Measurements from ENCODE around the gene SYTL1.

Gene SYTL1

GRCh38 chr1:27366113-27366410 is 24.2 kb downstream of the SYTL1 start:
- Histone ChIP-seq H3K23ac (ENCODE audit: low read length) (no peak overlapping the region), H3K27ac (ENCODE audit: low read depth, low read length) (peak overlapping the region; percentile 79), H3K4me2 (ENCODE audit: low read length) (peak overlapping the region; percentile 96), H4K8ac (ENCODE audit: low read depth, low read length) (no peak overlapping the region), H3K79me2 (ENCODE audit: control insufficient read depth, insufficient read depth, low read length) (no peaks in the 10 kb centered on the region), H2AK5ac (ENCODE audit: low read length) (no peak overlapping the region), H2BK15ac (replicated peaks; ENCODE audit: low read depth) (no peak overlapping the region), H2BK5ac (ENCODE audit: low read length) (no peak overlapping the region), H3K4me3 (ENCODE audit: low read length) (peak overlapping the region; percentile 53), H3K9ac (ENCODE audit: low read length) (peak overlapping the region; percentile 89), H3K36me3 (ENCODE audit: control insufficient read depth, insufficient read depth, low read length) (no peaks in the 10 kb centered on the region), H3K4ac (ENCODE audit: low read depth, low read length) (peak overlapping the region; percentile 50), H3K79me1 (ENCODE audit: low read length) (no peaks in the 10 kb centered on the region), H3K56ac (ENCODE audit: low read length) (peak overlapping the region; percentile 62), H3K18ac (ENCODE audit: low read length) (peak overlapping the region; percentile 54), H4K5ac (ENCODE audit: low read length) (no peak overlapping the region), H3K27me3 (ENCODE audit: insufficient read depth, low read length, poor library complexity) (no peaks in the 10 kb centered on the region), H2BK120ac (ENCODE audit: low read depth, low read length) (no peak overlapping the region), H3K4me1 (ENCODE audit: control insufficient read depth, low read depth, low read length) (peaks cover 3% of the 10 kb centered on the region)
- no CpG with 5 or more reads among the region's 30 CpGs for WGBS (ENCODE audit: extremely low coverage, insufficient coverage, low lambda C conversion rate)
- peak; percentile 91 for DNase-seq

GRCh38 chr1:27366411-27367159 is 24.8 kb downstream of the SYTL1 start, which contains the start of gene MAP3K6:
Gene MAP3K6, minus strand, starts transcription at chr1:27366961. Its CDS starts 364 bp downstream, at chr1:27366597.
- H2BK5ac ChIP-seq (ENCODE audit: low read length): no peak within 1 kb of the TSS
- peak within 1 kb of the TSS; percentile 62 for H3K56ac ChIP-seq (ENCODE audit: low read length)
- H4K8ac ChIP-seq (ENCODE audit: low read depth, low read length): peak within 1 kb of the TSS; percentile 16
- H3K18ac ChIP-seq (ENCODE audit: low read length): peak within 1 kb of the TSS; percentile 61
- peak within 1 kb of the TSS; percentile 96 for H3K4me2 ChIP-seq (ENCODE audit: low read length)
- H3K9ac ChIP-seq (ENCODE audit: low read length): peak within 1 kb of the TSS; percentile 89
- no peak within 1 kb of the TSS for H3K23ac ChIP-seq (ENCODE audit: low read length)
- no peaks in the 10 kb centered on the region for H3K27me3 ChIP-seq (ENCODE audit: insufficient read depth, low read length, poor library complexity)
- peak within 1 kb of the TSS; percentile 79 for H3K27ac ChIP-seq (ENCODE audit: low read depth, low read length)
- H3K79me2 ChIP-seq (ENCODE audit: control insufficient read depth, insufficient read depth, low read length): no peaks in the 10 kb centered on the region
- H3K4me1 ChIP-seq (ENCODE audit: control insufficient read depth, low read depth, low read length): peaks cover 3% of the 10 kb centered on the region
- H3K4ac ChIP-seq (ENCODE audit: low read depth, low read length): peak within 1 kb of the TSS; percentile 64
- no CpG with 5 or more reads among the region's 67 CpGs for WGBS (ENCODE audit: extremely low coverage, insufficient coverage, low lambda C conversion rate)
- no peak within 1 kb of the TSS for H2AK5ac ChIP-seq (ENCODE audit: low read length)
- no peak within 1 kb of the TSS for H4K5ac ChIP-seq (ENCODE audit: low read length)
- peak within 1 kb of the TSS; percentile 77 for H3K4me3 ChIP-seq (ENCODE audit: low read length)
- no peaks in the 10 kb centered on the region for H3K79me1 ChIP-seq (ENCODE audit: low read length)
- no peak within 1 kb of the TSS for H2BK15ac ChIP-seq (replicated peaks; ENCODE audit: low read depth)
- H3K36me3 ChIP-seq (ENCODE audit: control insufficient read depth, insufficient read depth, low read length): no peaks in the 10 kb centered on the region
- no peak within 1 kb of the TSS for H2BK120ac ChIP-seq (ENCODE audit: low read depth, low read length)
- DNase-seq: peak; percentile 91

- no peak overlapping the region for H4K8ac ChIP-seq (ENCODE audit: low read depth, low read length)
- H3K4me2 ChIP-seq (ENCODE audit: low read length): peak overlapping the region; percentile 96
- H3K4ac ChIP-seq (ENCODE audit: low read depth, low read length): no peak overlapping the region
- no peak overlapping the region for H2BK5ac ChIP-seq (ENCODE audit: low read length)
- H3K9ac ChIP-seq (ENCODE audit: low read length): peak overlapping the region; percentile 89
- no peak overlapping the region for H2BK120ac ChIP-seq (ENCODE audit: low read depth, low read length)
- H3K23ac ChIP-seq (ENCODE audit: low read length): no peak overlapping the region
- no peaks in the 10 kb centered on the region for H3K79me2 ChIP-seq (ENCODE audit: control insufficient read depth, insufficient read depth, low read length)
- no peak overlapping the region for H3K4me3 ChIP-seq (ENCODE audit: low read length)
- H3K4me1 ChIP-seq (ENCODE audit: control insufficient read depth, low read depth, low read length): peaks cover 3% of the 10 kb centered on the region
- DNase-seq: no peak
- no peaks in the 10 kb centered on the region for H3K36me3 ChIP-seq (ENCODE audit: control insufficient read depth, insufficient read depth, low read length)
- H3K18ac ChIP-seq (ENCODE audit: low read length): no peak overlapping the region
- no peak overlapping the region for H2AK5ac ChIP-seq (ENCODE audit: low read length)
- peak overlapping the region; percentile 62 for H3K56ac ChIP-seq (ENCODE audit: low read length)
- no CpG with 5 or more reads among the region's 8 CpGs for WGBS (ENCODE audit: extremely low coverage, insufficient coverage, low lambda C conversion rate)
- H3K27ac ChIP-seq (ENCODE audit: low read depth, low read length): no peak overlapping the region
- no peak overlapping the region for H4K5ac ChIP-seq (ENCODE audit: low read length)
- no peak overlapping the region for H2BK15ac ChIP-seq (replicated peaks; ENCODE audit: low read depth)
- H3K79me1 ChIP-seq (ENCODE audit: low read length): no peaks in the 10 kb centered on the region
- no peaks in the 10 kb centered on the region for H3K27me3 ChIP-seq (ENCODE audit: insufficient read depth, low read length, poor library complexity)
Observed at GRCh38 chr1:27367160-27367650, 25.4 kb downstream of the SYTL1 start.

- no CpG with 5 or more reads among the region's 13 CpGs for WGBS (ENCODE audit: extremely low coverage, insufficient coverage, low lambda C conversion rate)
- no peak overlapping the region for H4K8ac ChIP-seq (ENCODE audit: low read depth, low read length)
- H3K79me1 ChIP-seq (ENCODE audit: low read length): no peaks in the 10 kb centered on the region
- H4K5ac ChIP-seq (ENCODE audit: low read length): no peak overlapping the region
- no peak overlapping the region for H3K9ac ChIP-seq (ENCODE audit: low read length)
- H2BK5ac ChIP-seq (ENCODE audit: low read length): no peak overlapping the region
- no peaks in the 10 kb centered on the region for H3K27me3 ChIP-seq (ENCODE audit: insufficient read depth, low read length, poor library complexity)
- no peak overlapping the region for H3K23ac ChIP-seq (ENCODE audit: low read length)
- H3K4me1 ChIP-seq (ENCODE audit: control insufficient read depth, low read depth, low read length): peaks cover 3% of the 10 kb centered on the region
- H3K79me2 ChIP-seq (ENCODE audit: control insufficient read depth, insufficient read depth, low read length): no peaks in the 10 kb centered on the region
- no peak overlapping the region for H2AK5ac ChIP-seq (ENCODE audit: low read length)
- DNase-seq: peak; percentile 49
- no peak overlapping the region for H3K56ac ChIP-seq (ENCODE audit: low read length)
- H3K18ac ChIP-seq (ENCODE audit: low read length): no peak overlapping the region
- H3K4me3 ChIP-seq (ENCODE audit: low read length): no peak overlapping the region
- H3K4me2 ChIP-seq (ENCODE audit: low read length): no peak overlapping the region
- no peak overlapping the region for H2BK15ac ChIP-seq (replicated peaks; ENCODE audit: low read depth)
- no peak overlapping the region for H3K4ac ChIP-seq (ENCODE audit: low read depth, low read length)
- no peak overlapping the region for H2BK120ac ChIP-seq (ENCODE audit: low read depth, low read length)
- H3K27ac ChIP-seq (ENCODE audit: low read depth, low read length): no peak overlapping the region
- no peaks in the 10 kb centered on the region for H3K36me3 ChIP-seq (ENCODE audit: control insufficient read depth, insufficient read depth, low read length)
Observed at GRCh38 chr1:27368869-27369582, 27.2 kb downstream of the SYTL1 start.

- no peak overlapping the region for H3K4me2 ChIP-seq (ENCODE audit: low read length)
- no peak overlapping the region for H3K23ac ChIP-seq (ENCODE audit: low read length)
- H3K4me1 ChIP-seq (ENCODE audit: control insufficient read depth, low read depth, low read length): no peaks in the 10 kb centered on the region
- H3K36me3 ChIP-seq (ENCODE audit: control insufficient read depth, insufficient read depth, low read length): no peaks in the 10 kb centered on the region
- no peak overlapping the region for H3K4me3 ChIP-seq (ENCODE audit: low read length)
- no peak overlapping the region for H4K8ac ChIP-seq (ENCODE audit: low read depth, low read length)
- no peak overlapping the region for H2BK120ac ChIP-seq (ENCODE audit: low read depth, low read length)
- H2BK15ac ChIP-seq (replicated peaks; ENCODE audit: low read depth): no peak overlapping the region
- no CpG with 5 or more reads among the region's 19 CpGs for WGBS (ENCODE audit: extremely low coverage, insufficient coverage, low lambda C conversion rate)
- no peak for DNase-seq
- no peak overlapping the region for H4K5ac ChIP-seq (ENCODE audit: low read length)
- H3K56ac ChIP-seq (ENCODE audit: low read length): no peak overlapping the region
- no peaks in the 10 kb centered on the region for H3K79me2 ChIP-seq (ENCODE audit: control insufficient read depth, insufficient read depth, low read length)
- H3K4ac ChIP-seq (ENCODE audit: low read depth, low read length): no peak overlapping the region
- H2BK5ac ChIP-seq (ENCODE audit: low read length): no peak overlapping the region
- H3K27ac ChIP-seq (ENCODE audit: low read depth, low read length): no peak overlapping the region
- H3K9ac ChIP-seq (ENCODE audit: low read length): no peak overlapping the region
- no peak overlapping the region for H2AK5ac ChIP-seq (ENCODE audit: low read length)
- no peak overlapping the region for H3K18ac ChIP-seq (ENCODE audit: low read length)
- H3K27me3 ChIP-seq (ENCODE audit: insufficient read depth, low read length, poor library complexity): no peaks in the 10 kb centered on the region
- H3K79me1 ChIP-seq (ENCODE audit: low read length): no peaks in the 10 kb centered on the region
Observed at GRCh38 chr1:27372022-27372807, 30.4 kb downstream of the SYTL1 start.

Measured in mesendoderm (in vitro differentiated cells).